ENCODE results near the gene EIF1.

EIF1 gene

DNA sequence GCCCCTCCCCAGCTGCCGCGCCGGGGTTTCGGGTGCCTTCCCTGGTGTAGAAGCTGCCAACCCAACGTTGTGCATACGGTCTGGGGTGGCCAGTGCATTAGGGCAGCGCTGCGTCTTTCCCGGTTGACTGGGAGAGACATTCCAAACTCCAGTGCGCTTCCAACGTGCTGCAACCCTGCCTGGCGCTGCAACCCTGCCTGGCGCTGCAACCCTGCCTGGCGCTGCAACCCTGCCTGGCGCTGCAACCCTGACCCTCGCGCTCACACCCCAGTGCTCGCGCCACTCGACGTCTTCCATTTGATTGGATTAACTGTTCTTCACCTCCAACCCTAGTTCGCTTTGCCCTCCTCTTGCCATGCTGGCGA lies 46.2 kb downstream of the EIF1 start:
- peak; percentile 29 for ATAC-seq

GRCh38 chr17:41735744-41736143 lies 47.1 kb downstream of the EIF1 start:
- no peak for TF ChIP-seq CREB5 (CRISPR knock-in tag; IDR thresholded peaks at IDR 0.05; ENCODE audit: low read depth)
- TF ChIP-seq, protein P1, sequence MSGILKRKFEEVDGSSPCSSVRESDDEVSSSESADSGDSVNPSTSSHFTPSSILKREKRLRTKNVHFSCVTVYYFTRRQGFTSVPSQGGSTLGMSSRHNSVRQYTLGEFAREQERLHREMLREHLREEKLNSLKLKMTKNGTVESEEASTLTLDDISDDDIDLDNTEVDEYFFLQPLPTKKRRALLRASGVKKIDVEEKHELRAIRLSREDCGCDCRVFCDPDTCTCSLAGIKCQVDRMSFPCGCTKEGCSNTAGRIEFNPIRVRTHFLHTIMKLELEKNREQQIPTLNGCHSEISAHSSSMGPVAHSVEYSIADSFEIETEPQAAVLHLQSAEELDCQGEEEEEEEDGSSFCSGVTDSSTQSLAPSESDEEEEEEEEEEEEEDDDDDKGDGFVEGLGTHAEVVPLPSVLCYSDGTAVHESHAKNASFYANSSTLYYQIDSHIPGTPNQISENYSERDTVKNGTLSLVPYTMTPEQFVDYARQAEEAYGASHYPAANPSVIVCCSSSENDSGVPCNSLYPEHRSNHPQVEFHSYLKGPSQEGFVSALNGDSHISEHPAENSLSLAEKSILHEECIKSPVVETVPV (CRISPR knock-in tag; IDR thresholded peaks at IDR 0.05), result no peak
- TF ChIP-seq ZNF70 (CRISPR knock-in tag; IDR thresholded peaks at IDR 0.05), result no peak
- no peak for TF ChIP-seq TCF4 (CRISPR knock-in tag; IDR thresholded peaks at IDR 0.05; ENCODE audit: borderline replicate concordance)
- TF ChIP-seq TOX (CRISPR knock-in tag; IDR thresholded peaks at IDR 0.05; ENCODE audit: borderline replicate concordance), result no peak
- TF ChIP-seq OSR1 (CRISPR knock-in tag; IDR thresholded peaks at IDR 0.05), result no peak
- TF ChIP-seq ISL1 (CRISPR knock-in tag; IDR thresholded peaks at IDR 0.05), result no peak
- no peak for TF ChIP-seq ARNTL (CRISPR knock-in tag; IDR thresholded peaks at IDR 0.05; ENCODE audit: borderline replicate concordance, low read depth)
- TF ChIP-seq RARB (CRISPR knock-in tag; IDR thresholded peaks at IDR 0.05), result no peak
- ATAC-seq, result no peak

More for the DNA sequence above, 46.2 kb downstream of the EIF1 start:
- TF ChIP-seq OSR1 (CRISPR knock-in tag; IDR thresholded peaks at IDR 0.05) (no peak), CSDC2 (CRISPR knock-in tag; IDR thresholded peaks at IDR 0.05) (no peak), TCF4 (CRISPR knock-in tag; IDR thresholded peaks at IDR 0.05; ENCODE audit: borderline replicate concordance) (no peak), TSHZ2 (CRISPR knock-in tag; IDR thresholded peaks at IDR 0.05) (no peak), ESRRG (CRISPR knock-in tag; IDR thresholded peaks at IDR 0.05) (no peak), BACH2 (CRISPR knock-in tag; IDR thresholded peaks at IDR 0.05; ENCODE audit: borderline replicate concordance) (no peak), PPARA (CRISPR knock-in tag; IDR thresholded peaks at IDR 0.05; ENCODE audit: borderline replicate concordance) (no peak), ZFP3 (CRISPR knock-in tag; IDR thresholded peaks at IDR 0.05) (no peak), ZFP30 (CRISPR knock-in tag; IDR thresholded peaks at IDR 0.05) (no peak), ARNTL (CRISPR knock-in tag; IDR thresholded peaks at IDR 0.05; ENCODE audit: borderline replicate concordance, low read depth) (no peak), ZNF8 (CRISPR knock-in tag; IDR thresholded peaks at IDR 0.05) (no peak), GLIS3 (CRISPR knock-in tag; IDR thresholded peaks at IDR 0.05) (no peak)
- TF ChIP-seq, protein P2, sequence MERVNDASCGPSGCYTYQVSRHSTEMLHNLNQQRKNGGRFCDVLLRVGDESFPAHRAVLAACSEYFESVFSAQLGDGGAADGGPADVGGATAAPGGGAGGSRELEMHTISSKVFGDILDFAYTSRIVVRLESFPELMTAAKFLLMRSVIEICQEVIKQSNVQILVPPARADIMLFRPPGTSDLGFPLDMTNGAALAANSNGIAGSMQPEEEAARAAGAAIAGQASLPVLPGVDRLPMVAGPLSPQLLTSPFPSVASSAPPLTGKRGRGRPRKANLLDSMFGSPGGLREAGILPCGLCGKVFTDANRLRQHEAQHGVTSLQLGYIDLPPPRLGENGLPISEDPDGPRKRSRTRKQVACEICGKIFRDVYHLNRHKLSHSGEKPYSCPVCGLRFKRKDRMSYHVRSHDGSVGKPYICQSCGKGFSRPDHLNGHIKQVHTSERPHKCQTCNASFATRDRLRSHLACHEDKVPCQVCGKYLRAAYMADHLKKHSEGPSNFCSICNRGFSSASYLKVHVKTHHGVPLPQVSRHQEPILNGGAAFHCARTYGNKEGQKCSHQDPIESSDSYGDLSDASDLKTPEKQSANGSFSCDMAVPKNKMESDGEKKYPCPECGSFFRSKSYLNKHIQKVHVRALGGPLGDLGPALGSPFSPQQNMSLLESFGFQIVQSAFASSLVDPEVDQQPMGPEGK (CRISPR knock-in tag; IDR thresholded peaks at IDR 0.05; ENCODE audit: borderline replicate concordance), result no peak
- TF ChIP-seq, protein P1 (CRISPR knock-in tag; IDR thresholded peaks at IDR 0.05), result no peak
- TF ChIP-seq, protein P3, sequence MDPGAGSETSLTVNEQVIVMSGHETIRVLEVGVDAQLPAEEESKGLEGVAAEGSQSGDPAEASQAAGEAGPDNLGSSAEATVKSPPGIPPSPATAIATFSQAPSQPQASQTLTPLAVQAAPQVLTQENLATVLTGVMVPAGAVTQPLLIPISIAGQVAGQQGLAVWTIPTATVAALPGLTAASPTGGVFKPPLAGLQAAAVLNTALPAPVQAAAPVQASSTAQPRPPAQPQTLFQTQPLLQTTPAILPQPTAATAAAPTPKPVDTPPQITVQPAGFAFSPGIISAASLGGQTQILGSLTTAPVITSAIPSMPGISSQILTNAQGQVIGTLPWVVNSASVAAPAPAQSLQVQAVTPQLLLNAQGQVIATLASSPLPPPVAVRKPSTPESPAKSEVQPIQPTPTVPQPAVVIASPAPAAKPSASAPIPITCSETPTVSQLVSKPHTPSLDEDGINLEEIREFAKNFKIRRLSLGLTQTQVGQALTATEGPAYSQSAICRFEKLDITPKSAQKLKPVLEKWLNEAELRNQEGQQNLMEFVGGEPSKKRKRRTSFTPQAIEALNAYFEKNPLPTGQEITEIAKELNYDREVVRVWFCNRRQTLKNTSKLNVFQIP (CRISPR knock-in tag; IDR thresholded peaks at IDR 0.05; ENCODE audit: borderline replicate concordance, low read depth), result no peak

All from SK-N-SH treated with all-trans-retinoic acid at 6 μM for 48 hours (cell line).